WTC11 (cell line): ENCODE measurements around the gene CYP27B1. TPM values are rescaled to one million over a fixed set of nuclear protein-coding genes. Genes with fewer than 3 reads are reported as not detected.
A peak's percentile ranks its signal among the peaks of the same experiment; 100 is the strongest.

Experiments used
- ATAC-seq: fragments of 200-7000 bp; cut with Tn5 transposase; 2 replicates; pipeline ENCODE4 v1.10.0; 2021; ENCODE audit warnings: mild to moderate bottlenecking, moderate library complexity
- CTCF ChIA-PET: fragments of 300-600 bp; sonication (Branson Sonifier 250); formaldehyde crosslinking; loops from one replicate; lab custom pipeline; 2021; ENCODE audit warnings: antibody characterized with exemption; lab: Charles Lee
- POLR2A ChIA-PET: fragments of 350-600 bp; sonication (Branson Sonifier 250); formaldehyde crosslinking; loops from one replicate; lab custom pipeline; 2021; ENCODE audit warnings: antibody characterized with exemption; lab: Charles Lee
- DNase-seq: peaks from one replicate; pipeline ENCODE4 v3.0.0; 2021; ENCODE audit warnings: low spot score
- H3K27ac Mint-ChIP-seq: 2 replicates; pipeline ENCODE4 v1.8.0; 2021; ENCODE audit warnings: mixed read lengths
- H3K27me3 Mint-ChIP-seq: 2 replicates; pipeline ENCODE4 v1.8.0; 2021; ENCODE audit warnings: low read depth, mild to moderate bottlenecking, moderate library complexity, mixed read lengths
- H3K36me3 Mint-ChIP-seq: 2 replicates; pipeline ENCODE4 v1.8.0; 2021; ENCODE audit warnings: mixed read lengths
- H3K4me1 Mint-ChIP-seq: 2 replicates; pipeline ENCODE4 v1.8.0; 2022; ENCODE audit warnings: mixed read lengths
- H3K4me3 Mint-ChIP-seq: 2 replicates; pipeline ENCODE4 v1.8.0; 2021; ENCODE audit warnings: mild to moderate bottlenecking, moderate library complexity, mixed read lengths
- H3K9me3 Mint-ChIP-seq: 2 replicates; pipeline ENCODE4 v1.8.0; 2021; ENCODE audit warnings: mixed read lengths
- AR ChIP-seq: fragments of 250-450 bp; sonication (Bioruptor Pico); IDR thresholded peaks from 2 replicates; pipeline ENCODE4 v1.9.0; 2021; ENCODE audit warnings: mild to moderate bottlenecking
- CREB1 ChIP-seq: sonication (generic); formaldehyde crosslinking; IDR thresholded peaks from 2 replicates; pipeline ENCODE4 v1.8.0; 2023; ENCODE audit warnings: mild to moderate bottlenecking, missing genetic modification reagents
- E2F5 ChIP-seq: sonication (generic); formaldehyde crosslinking; IDR thresholded peaks from 2 replicates; pipeline ENCODE4 v1.8.1; 2022; ENCODE audit warnings: mild to moderate bottlenecking, moderate library complexity, missing genetic modification reagents
- FOXJ3 ChIP-seq: sonication (generic); formaldehyde crosslinking; IDR thresholded peaks from 2 replicates; pipeline ENCODE4 v1.9.0; 2021; ENCODE audit warnings: missing genetic modification reagents, mild to moderate bottlenecking, borderline replicate concordance
- HMGA2 ChIP-seq: fragments of 250-450 bp; sonication (Bioruptor Pico); IDR thresholded peaks from 2 replicates; pipeline ENCODE4 v1.4.0; 2021; ENCODE audit warnings: mild to moderate bottlenecking, moderate library complexity
- NFYB ChIP-seq: sonication (generic); formaldehyde crosslinking; conservative IDR thresholded peaks from 2 replicates; pipeline ENCODE4 v1.8.0; 2022; ENCODE audit warnings: low read depth, missing genetic modification reagents
- NR3C1 ChIP-seq: sonication (generic); formaldehyde crosslinking; conservative IDR thresholded peaks from 2 replicates; pipeline ENCODE4 v1.8.1; 2023; ENCODE audit warnings: low read depth, mild to moderate bottlenecking, missing genetic modification reagents
- SP1 ChIP-seq: sonication (generic); formaldehyde crosslinking; conservative IDR thresholded peaks from 2 replicates; pipeline ENCODE4 v1.8.1; 2022; ENCODE audit warnings: missing genetic modification reagents
- TEAD4 ChIP-seq: sonication (generic); formaldehyde crosslinking; IDR thresholded peaks from 2 replicates; pipeline ENCODE4 v1.8.0; 2022; ENCODE audit warnings: mild to moderate bottlenecking, missing genetic modification reagents
- ZNF121 ChIP-seq: sonication (generic); formaldehyde crosslinking; IDR thresholded peaks from 2 replicates; pipeline ENCODE4 v1.8.0; 2023; ENCODE audit warnings: missing genetic modification reagents
- ZNF263 ChIP-seq: sonication (generic); formaldehyde crosslinking; IDR thresholded peaks from 2 replicates; pipeline ENCODE4 v1.8.1; 2022; ENCODE audit warnings: low read depth, mild to moderate bottlenecking, moderate library complexity, missing genetic modification reagents
- total RNA-seq: library from RNA; stranded (reverse); gene quantifications from 3 replicates; pipeline ENCODE4 v1.2.3, GENCODE V29; 2021
- TF ChIP-seq, protein P1 (sequence below): sonication (generic); formaldehyde crosslinking; IDR thresholded peaks from 2 replicates; pipeline ENCODE4 v1.8.1; 2023; ENCODE audit warnings: mild to moderate bottlenecking, missing genetic modification reagents
- TF ChIP-seq, protein P2 (sequence below): fragments of 250-450 bp; sonication (Bioruptor Pico); conservative IDR thresholded peaks from 2 replicates; pipeline ENCODE4 v1.9.0; 2021; ENCODE audit warnings: mild to moderate bottlenecking
- TF ChIP-seq, protein P3 (sequence below): sonication (generic); formaldehyde crosslinking; conservative IDR thresholded peaks from 2 replicates; pipeline ENCODE4 v1.8.1; 2023; ENCODE audit warnings: mild to moderate bottlenecking, low read depth, missing genetic modification reagents, moderate library complexity
- TF ChIP-seq, protein P4 (sequence below): sonication (generic); formaldehyde crosslinking; IDR thresholded peaks from 2 replicates; pipeline ENCODE4 v1.8.0; 2022; ENCODE audit warnings: mild to moderate bottlenecking, missing genetic modification reagents
- TF ChIP-seq, protein P5 (sequence below): fragments of 250-450 bp; sonication (Bioruptor Pico); IDR thresholded peaks from 2 replicates; pipeline ENCODE4 v2.1.2; 2022; ENCODE audit warnings: mild to moderate bottlenecking, moderate library complexity
- TF ChIP-seq, protein P6 (sequence below): sonication (generic); formaldehyde crosslinking; IDR thresholded peaks from 2 replicates; pipeline ENCODE4 v1.8.0; 2022; ENCODE audit warnings: missing genetic modification reagents

The CYP27B1 gene
- total RNA-seq, 1 experiment from 2014 or later: 2.1 TPM

GRCh38 chr12:57755194-57755453 is 11.8 kb downstream of the CYP27B1 start (continued):
- TF ChIP-seq, protein P1, sequence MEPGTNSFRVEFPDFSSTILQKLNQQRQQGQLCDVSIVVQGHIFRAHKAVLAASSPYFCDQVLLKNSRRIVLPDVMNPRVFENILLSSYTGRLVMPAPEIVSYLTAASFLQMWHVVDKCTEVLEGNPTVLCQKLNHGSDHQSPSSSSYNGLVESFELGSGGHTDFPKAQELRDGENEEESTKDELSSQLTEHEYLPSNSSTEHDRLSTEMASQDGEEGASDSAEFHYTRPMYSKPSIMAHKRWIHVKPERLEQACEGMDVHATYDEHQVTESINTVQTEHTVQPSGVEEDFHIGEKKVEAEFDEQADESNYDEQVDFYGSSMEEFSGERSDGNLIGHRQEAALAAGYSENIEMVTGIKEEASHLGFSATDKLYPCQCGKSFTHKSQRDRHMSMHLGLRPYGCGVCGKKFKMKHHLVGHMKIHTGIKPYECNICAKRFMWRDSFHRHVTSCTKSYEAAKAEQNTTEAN: no peak
- no peak for TF ChIP-seq AR (CRISPR knock-in tag)

- peaks cover 48% of the 10 kb centered on the region for H3K4me1 Mint-ChIP-seq
- POLR2A ChIA-PET: no interaction called here
- H3K27ac Mint-ChIP-seq: peak within 1 kb of the TSS; percentile 58
- DNase-seq: peak; percentile 77
- CTCF ChIA-PET: interaction anchor here (1.0 kb wide), 1 partner anchor 13 kb away, joined by 4 read pairs; the partner anchor contains the start of gene CYP27B1
- peak; percentile 37 for ATAC-seq
- no peaks in the 10 kb centered on the region for H3K9me3 Mint-ChIP-seq
- H3K4me3 Mint-ChIP-seq: peak within 1 kb of the TSS; percentile 89
- peaks cover 63% of the 10 kb centered on the region for H3K27me3 Mint-ChIP-seq
- peaks cover 16% of the 10 kb centered on the region for H3K36me3 Mint-ChIP-seq
- no peak for TF ChIP-seq NFYB
- no peak for TF ChIP-seq CREB1
- TF ChIP-seq, protein P2, sequence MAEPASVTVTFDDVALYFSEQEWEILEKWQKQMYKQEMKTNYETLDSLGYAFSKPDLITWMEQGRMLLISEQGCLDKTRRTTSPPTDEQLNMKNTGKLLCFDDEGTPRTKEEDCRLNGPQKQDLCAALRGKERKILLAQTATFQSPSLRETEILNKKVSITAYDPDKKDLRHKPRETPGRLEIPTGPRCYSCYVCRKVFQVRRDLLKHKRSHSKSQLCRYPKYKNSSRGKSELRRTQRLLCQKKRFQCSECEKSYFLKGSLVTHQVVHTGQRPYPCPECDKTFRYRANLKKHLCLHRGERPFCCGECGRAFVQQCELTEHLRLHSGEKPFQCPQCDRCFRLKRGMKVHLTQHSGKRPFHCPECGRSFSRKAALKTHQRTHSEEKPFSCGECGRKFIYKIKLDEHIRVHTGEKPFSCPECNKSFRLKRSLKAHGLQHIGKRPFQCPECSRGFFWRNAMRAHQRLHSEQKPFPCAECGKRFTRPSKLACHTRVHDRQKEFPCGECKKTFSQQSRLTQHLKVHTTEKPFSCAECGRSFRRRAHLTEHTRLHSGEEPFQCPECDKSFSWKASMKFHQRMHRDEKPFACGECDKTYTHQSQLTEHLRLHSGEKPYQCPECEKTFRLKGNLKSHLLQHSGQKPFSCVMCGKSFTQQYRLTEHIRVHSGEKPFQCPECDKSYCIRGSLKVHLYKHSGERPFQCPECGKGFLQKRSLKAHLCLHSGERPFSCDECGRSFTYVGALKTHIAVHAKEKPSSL: no peak
- TF ChIP-seq, protein P3, sequence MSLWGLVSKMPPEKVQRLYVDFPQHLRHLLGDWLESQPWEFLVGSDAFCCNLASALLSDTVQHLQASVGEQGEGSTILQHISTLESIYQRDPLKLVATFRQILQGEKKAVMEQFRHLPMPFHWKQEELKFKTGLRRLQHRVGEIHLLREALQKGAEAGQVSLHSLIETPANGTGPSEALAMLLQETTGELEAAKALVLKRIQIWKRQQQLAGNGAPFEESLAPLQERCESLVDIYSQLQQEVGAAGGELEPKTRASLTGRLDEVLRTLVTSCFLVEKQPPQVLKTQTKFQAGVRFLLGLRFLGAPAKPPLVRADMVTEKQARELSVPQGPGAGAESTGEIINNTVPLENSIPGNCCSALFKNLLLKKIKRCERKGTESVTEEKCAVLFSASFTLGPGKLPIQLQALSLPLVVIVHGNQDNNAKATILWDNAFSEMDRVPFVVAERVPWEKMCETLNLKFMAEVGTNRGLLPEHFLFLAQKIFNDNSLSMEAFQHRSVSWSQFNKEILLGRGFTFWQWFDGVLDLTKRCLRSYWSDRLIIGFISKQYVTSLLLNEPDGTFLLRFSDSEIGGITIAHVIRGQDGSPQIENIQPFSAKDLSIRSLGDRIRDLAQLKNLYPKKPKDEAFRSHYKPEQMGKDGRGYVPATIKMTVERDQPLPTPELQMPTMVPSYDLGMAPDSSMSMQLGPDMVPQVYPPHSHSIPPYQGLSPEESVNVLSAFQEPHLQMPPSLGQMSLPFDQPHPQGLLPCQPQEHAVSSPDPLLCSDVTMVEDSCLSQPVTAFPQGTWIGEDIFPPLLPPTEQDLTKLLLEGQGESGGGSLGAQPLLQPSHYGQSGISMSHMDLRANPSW: no peak
- TF ChIP-seq HMGA2 (CRISPR knock-in tag): no peak
- TF ChIP-seq ZNF263 (CRISPR knock-in tag): no peak
- TF ChIP-seq, protein P1: peak; percentile 97; the same call in 1 of the 2 replicates
- no peak for TF ChIP-seq FOXJ3 (CRISPR knock-in tag)
- TF ChIP-seq, protein P4, sequence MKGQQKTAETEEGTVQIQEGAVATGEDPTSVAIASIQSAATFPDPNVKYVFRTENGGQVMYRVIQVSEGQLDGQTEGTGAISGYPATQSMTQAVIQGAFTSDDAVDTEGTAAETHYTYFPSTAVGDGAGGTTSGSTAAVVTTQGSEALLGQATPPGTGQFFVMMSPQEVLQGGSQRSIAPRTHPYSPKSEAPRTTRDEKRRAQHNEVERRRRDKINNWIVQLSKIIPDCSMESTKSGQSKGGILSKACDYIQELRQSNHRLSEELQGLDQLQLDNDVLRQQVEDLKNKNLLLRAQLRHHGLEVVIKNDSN (CRISPR knock-in tag): no peak
- no peak for TF ChIP-seq TEAD4 (CRISPR knock-in tag)
- TF ChIP-seq ZNF121: no peak
- TF ChIP-seq, protein P5, sequence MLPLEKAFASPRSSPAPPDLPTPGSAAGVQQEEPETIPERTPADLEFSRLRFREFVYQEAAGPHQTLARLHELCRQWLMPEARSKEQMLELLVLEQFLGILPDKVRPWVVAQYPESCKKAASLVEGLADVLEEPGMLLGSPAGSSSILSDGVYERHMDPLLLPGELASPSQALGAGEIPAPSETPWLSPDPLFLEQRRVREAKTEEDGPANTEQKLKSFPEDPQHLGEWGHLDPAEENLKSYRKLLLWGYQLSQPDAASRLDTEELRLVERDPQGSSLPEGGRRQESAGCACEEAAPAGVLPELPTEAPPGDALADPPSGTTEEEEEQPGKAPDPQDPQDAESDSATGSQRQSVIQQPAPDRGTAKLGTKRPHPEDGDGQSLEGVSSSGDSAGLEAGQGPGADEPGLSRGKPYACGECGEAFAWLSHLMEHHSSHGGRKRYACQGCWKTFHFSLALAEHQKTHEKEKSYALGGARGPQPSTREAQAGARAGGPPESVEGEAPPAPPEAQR: no peak
- TF ChIP-seq, protein P6, sequence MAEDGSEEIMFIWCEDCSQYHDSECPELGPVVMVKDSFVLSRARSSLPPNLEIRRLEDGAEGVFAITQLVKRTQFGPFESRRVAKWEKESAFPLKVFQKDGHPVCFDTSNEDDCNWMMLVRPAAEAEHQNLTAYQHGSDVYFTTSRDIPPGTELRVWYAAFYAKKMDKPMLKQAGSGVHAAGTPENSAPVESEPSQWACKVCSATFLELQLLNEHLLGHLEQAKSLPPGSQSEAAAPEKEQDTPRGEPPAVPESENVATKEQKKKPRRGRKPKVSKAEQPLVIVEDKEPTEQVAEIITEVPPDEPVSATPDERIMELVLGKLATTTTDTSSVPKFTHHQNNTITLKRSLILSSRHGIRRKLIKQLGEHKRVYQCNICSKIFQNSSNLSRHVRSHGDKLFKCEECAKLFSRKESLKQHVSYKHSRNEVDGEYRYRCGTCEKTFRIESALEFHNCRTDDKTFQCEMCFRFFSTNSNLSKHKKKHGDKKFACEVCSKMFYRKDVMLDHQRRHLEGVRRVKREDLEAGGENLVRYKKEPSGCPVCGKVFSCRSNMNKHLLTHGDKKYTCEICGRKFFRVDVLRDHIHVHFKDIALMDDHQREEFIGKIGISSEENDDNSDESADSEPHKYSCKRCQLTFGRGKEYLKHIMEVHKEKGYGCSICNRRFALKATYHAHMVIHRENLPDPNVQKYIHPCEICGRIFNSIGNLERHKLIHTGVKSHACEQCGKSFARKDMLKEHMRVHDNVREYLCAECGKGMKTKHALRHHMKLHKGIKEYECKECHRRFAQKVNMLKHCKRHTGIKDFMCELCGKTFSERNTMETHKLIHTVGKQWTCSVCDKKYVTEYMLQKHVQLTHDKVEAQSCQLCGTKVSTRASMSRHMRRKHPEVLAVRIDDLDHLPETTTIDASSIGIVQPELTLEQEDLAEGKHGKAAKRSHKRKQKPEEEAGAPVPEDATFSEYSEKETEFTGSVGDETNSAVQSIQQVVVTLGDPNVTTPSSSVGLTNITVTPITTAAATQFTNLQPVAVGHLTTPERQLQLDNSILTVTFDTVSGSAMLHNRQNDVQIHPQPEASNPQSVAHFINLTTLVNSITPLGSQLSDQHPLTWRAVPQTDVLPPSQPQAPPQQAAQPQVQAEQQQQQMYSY (CRISPR knock-in tag): peak; percentile 53
- no peak for TF ChIP-seq NR3C1 (CRISPR knock-in tag)
- no peak for TF ChIP-seq E2F5
- peak; percentile 32; the same call in 1 of the 2 replicates for TF ChIP-seq SP1 (CRISPR knock-in tag)
These were observed 12.3 kb downstream of the CYP27B1 start, which contains the start of gene MARCHF9 for GRCh38 chr12:57754411-57755193. MARCHF9 (plus strand) TSS chr12:57755103; CDS start chr12:57755529, 426 bp downstream.
